Upper lobe of left lung (tissue), 4 donors: ENCODE measurements around the gene EN2.

Experiments
- EP300 ChIP-seq, 4 donors: sonication (generic); formaldehyde crosslinking; IDR thresholded peaks; one replicate each; pipeline ENCODE4 v1.5.1; 2017; ENCODE audit warnings: antibody characterized with exemption in 4 of 4, control low read depth in 2 of 4
- POLR2A ChIP-seq, 4 donors: fragments of 450-650 bp; IDR thresholded peaks; one replicate each; pipeline ENCODE4 v1.5.1; 2016 to 2017; ENCODE audit warnings: antibody characterized with exemption in 4 of 4, mild to moderate bottlenecking in 2 of 4
- POLR2AphosphoS5 ChIP-seq, 2 donors: sonication (generic); formaldehyde crosslinking; IDR thresholded peaks; one replicate each; pipeline ENCODE4 v1.5.1; 2017; ENCODE audit warnings: antibody characterized with exemption in 2 of 2
- TF ChIP-seq, protein P1 (sequence below), 6 experiments: fragments of 450-650 bp in 4 of 6; fragments of 200-600 bp in 2 of 6; sonication (generic) in 2 of 6; IDR thresholded peaks; one replicate each; pipeline ENCODE4 v1.5.1; 2016 to 2019; ENCODE audit warnings: antibody characterized with exemption in 6 of 6

DNA sequence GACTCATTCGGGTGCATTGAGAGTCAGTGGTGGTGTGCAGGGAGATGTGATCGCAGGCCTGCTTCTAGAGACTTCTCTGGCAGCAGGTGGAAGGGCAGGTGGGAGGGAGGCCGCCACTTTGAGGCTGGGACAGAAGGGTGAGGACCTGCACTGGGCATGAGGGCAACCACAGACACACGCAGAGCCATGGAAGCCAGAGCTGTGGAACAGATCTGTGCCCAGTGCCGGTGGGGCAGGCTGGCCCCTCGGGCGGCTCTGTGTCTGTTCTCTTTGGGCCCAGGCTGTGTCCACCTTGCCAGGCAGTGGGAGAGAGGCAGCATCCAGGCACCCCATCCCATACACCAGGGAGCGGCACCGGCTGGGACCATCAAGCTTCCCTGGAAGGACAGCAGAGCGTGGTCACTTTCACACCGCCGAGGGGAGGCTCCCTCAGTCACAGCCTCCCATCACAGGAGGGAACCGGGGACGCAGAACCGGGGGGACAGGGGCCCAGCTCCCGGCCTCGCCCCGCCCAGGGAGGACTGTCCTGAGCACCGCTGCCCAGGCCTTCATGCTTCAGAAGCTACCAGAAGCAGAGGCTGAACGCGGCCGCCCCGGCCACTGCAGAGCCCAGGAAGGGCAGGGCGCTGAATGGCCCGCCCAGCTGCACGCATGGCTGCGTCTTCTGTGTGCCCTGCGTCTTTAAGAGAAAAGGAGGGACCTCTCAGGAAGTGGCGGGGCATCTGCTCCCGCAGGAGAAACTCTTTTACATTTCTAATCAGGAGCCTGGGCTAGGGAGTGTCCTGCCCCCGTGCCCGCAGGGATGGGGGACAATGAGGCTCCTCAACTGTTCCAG lies 32.1 kb downstream of the EN2 start:
- TF ChIP-seq POLR2A (IDR thresholded peaks at IDR 0.05) (no peak), EP300 (IDR thresholded peaks at IDR 0.05) (no peak), POLR2AphosphoS5 (IDR thresholded peaks at IDR 0.05) (no peak)
- TF ChIP-seq, protein P1, sequence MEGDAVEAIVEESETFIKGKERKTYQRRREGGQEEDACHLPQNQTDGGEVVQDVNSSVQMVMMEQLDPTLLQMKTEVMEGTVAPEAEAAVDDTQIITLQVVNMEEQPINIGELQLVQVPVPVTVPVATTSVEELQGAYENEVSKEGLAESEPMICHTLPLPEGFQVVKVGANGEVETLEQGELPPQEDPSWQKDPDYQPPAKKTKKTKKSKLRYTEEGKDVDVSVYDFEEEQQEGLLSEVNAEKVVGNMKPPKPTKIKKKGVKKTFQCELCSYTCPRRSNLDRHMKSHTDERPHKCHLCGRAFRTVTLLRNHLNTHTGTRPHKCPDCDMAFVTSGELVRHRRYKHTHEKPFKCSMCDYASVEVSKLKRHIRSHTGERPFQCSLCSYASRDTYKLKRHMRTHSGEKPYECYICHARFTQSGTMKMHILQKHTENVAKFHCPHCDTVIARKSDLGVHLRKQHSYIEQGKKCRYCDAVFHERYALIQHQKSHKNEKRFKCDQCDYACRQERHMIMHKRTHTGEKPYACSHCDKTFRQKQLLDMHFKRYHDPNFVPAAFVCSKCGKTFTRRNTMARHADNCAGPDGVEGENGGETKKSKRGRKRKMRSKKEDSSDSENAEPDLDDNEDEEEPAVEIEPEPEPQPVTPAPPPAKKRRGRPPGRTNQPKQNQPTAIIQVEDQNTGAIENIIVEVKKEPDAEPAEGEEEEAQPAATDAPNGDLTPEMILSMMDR (IDR thresholded peaks at IDR 0.05) = no peak
